Mesendoderm (in vitro differentiated cells): ENCODE data around the gene KATNAL2.

ENCODE experiments used
- DNase-seq: peaks from one replicate; pipeline ENCODE4 v3.0.0; 2013
- H2AK5ac ChIP-seq: 2 replicates; pipeline ENCODE4 v1.6.1; 2013; ENCODE audit warnings: low read length, inconsistent platforms
- H2BK120ac ChIP-seq: 2 replicates; pipeline ENCODE4 v1.6.1; 2013; ENCODE audit warnings: low read depth, mild to moderate bottlenecking, low read length, moderate library complexity, mixed read lengths
- H2BK15ac ChIP-seq: replicated peaks from 2 replicates; pipeline ENCODE4 v1.6.1; 2013; ENCODE audit warnings: low read depth, mild to moderate bottlenecking, moderate library complexity
- H2BK5ac ChIP-seq: 2 replicates; pipeline ENCODE4 v1.6.1; 2013; ENCODE audit warnings: low read length, inconsistent platforms
- H3K18ac ChIP-seq: 2 replicates; pipeline ENCODE4 v1.6.1; 2013; ENCODE audit warnings: mild to moderate bottlenecking, low read length, mixed read lengths
- H3K23ac ChIP-seq: one replicate; pipeline ENCODE4 v1.6.1; 2013; ENCODE audit warnings: low read length
- H3K27ac ChIP-seq: 2 replicates; pipeline ENCODE4 v1.5.1; 2013; ENCODE audit warnings: low read depth, mild to moderate bottlenecking, inconsistent platforms, low read length, moderate library complexity
- H3K27me3 ChIP-seq: 2 replicates; pipeline ENCODE4 v1.6.1; 2013; ENCODE audit warnings: low read length, control low read depth, mild to moderate bottlenecking, inconsistent platforms; ENCODE audit not compliant: insufficient read depth, poor library complexity
- H3K36me3 ChIP-seq: 2 replicates; pipeline ENCODE4 v1.6.1; 2013; ENCODE audit warnings: low read length, inconsistent platforms; ENCODE audit not compliant: control insufficient read depth, insufficient read depth
- H3K4ac ChIP-seq: one replicate; pipeline ENCODE4 v1.6.1; 2013; ENCODE audit warnings: low read depth, mild to moderate bottlenecking, low read length, moderate library complexity
- H3K4me1 ChIP-seq: 2 replicates; pipeline ENCODE4 v1.6.1; 2013; ENCODE audit warnings: low read depth, low read length, inconsistent platforms; ENCODE audit not compliant: control insufficient read depth
- H3K4me2 ChIP-seq: 2 replicates; pipeline ENCODE4 v1.6.1; 2013; ENCODE audit warnings: low read length
- H3K4me3 ChIP-seq: 2 replicates; pipeline ENCODE4 v1.5.1; 2013; ENCODE audit warnings: mild to moderate bottlenecking, low read length
- H3K56ac ChIP-seq: one replicate; pipeline ENCODE4 v1.6.1; 2013; ENCODE audit warnings: low read length
- H3K79me1 ChIP-seq: 2 replicates; pipeline ENCODE4 v1.6.1; 2013; ENCODE audit warnings: low read length, inconsistent platforms
- H3K79me2 ChIP-seq: 2 replicates; pipeline ENCODE4 v1.6.1; 2013; ENCODE audit warnings: mild to moderate bottlenecking, low read length; ENCODE audit not compliant: control insufficient read depth, insufficient read depth
- H3K9ac ChIP-seq: 2 replicates; pipeline ENCODE4 v1.6.1; 2013; ENCODE audit warnings: low read length, inconsistent platforms
- H4K5ac ChIP-seq: one replicate; pipeline ENCODE4 v1.6.1; 2013; ENCODE audit warnings: low read length
- H4K8ac ChIP-seq: one replicate; pipeline ENCODE4 v1.6.1; 2013; ENCODE audit warnings: low read depth, mild to moderate bottlenecking, control low read depth, low read length, moderate library complexity
- WGBS: extraction: QIAGEN DNeasy Blood & Tissue Kit; methylation state at CpG from one replicate; pipeline ENCODE4 v1.1.7; 2013; ENCODE audit warnings: low lambda C conversion rate, missing lambda C conversion rate; ENCODE audit not compliant: insufficient coverage; ENCODE audit errors: extremely low coverage; 5-methylcytosine and 5-hydroxymethylcytosine counted together

Gene KATNAL2

GRCh38 chr18:47063096-47063495 is 145.7 kb downstream of the KATNAL2 start:
- Histone ChIP-seq H3K23ac (no peak overlapping the region), H3K27me3 (no peaks in the 10 kb centered on the region), H2BK120ac (no peak overlapping the region), H4K8ac (no peak overlapping the region), H2AK5ac (no peak overlapping the region), H3K18ac (no peak overlapping the region), H2BK15ac (no peak overlapping the region), H3K4me3 (no peak overlapping the region), H3K36me3 (no peaks in the 10 kb centered on the region), H2BK5ac (no peak overlapping the region), H3K4me1 (no peaks in the 10 kb centered on the region), H3K79me2 (no peaks in the 10 kb centered on the region), H3K27ac (no peak overlapping the region), H3K4me2 (no peak overlapping the region), H4K5ac (no peak overlapping the region), H3K56ac (no peak overlapping the region), H3K9ac (no peak overlapping the region), H3K79me1 (no peaks in the 10 kb centered on the region), H3K4ac (no peak overlapping the region)
- no CpG with 5 or more reads among the region's 8 CpGs for WGBS
- DNase-seq = no peak

GRCh38 chr18:47067648-47068047 is 150.2 kb downstream of the KATNAL2 start:
- Histone ChIP-seq H3K9ac (no peak overlapping the region), H2BK5ac (no peak overlapping the region), H2BK15ac (no peak overlapping the region), H4K8ac (no peak overlapping the region), H3K56ac (no peak overlapping the region), H3K79me2 (no peaks in the 10 kb centered on the region), H3K4ac (no peak overlapping the region), H3K36me3 (no peaks in the 10 kb centered on the region), H3K27ac (no peak overlapping the region), H3K4me2 (no peak overlapping the region), H3K18ac (no peak overlapping the region), H3K27me3 (no peaks in the 10 kb centered on the region), H3K4me1 (no peaks in the 10 kb centered on the region), H2AK5ac (no peak overlapping the region), H3K23ac (no peak overlapping the region), H2BK120ac (no peak overlapping the region), H3K4me3 (no peak overlapping the region), H4K5ac (no peak overlapping the region), H3K79me1 (no peaks in the 10 kb centered on the region)
- no peak for DNase-seq
- no CpG with 5 or more reads among the region's 3 CpGs for WGBS

GRCh38 chr18:47075098-47075883 is 157.9 kb downstream of the KATNAL2 start:
- Histone ChIP-seq H4K8ac (no peak overlapping the region), H2AK5ac (no peak overlapping the region), H3K56ac (peak overlapping the region; percentile 26), H2BK120ac (no peak overlapping the region), H3K9ac (no peak overlapping the region), H3K23ac (no peak overlapping the region), H3K4me3 (no peak overlapping the region), H4K5ac (no peak overlapping the region), H3K4ac (no peak overlapping the region), H3K27me3 (no peaks in the 10 kb centered on the region), H3K27ac (no peak overlapping the region), H3K4me2 (no peak overlapping the region), H3K36me3 (no peaks in the 10 kb centered on the region), H3K79me1 (no peaks in the 10 kb centered on the region), H3K79me2 (no peaks in the 10 kb centered on the region), H3K18ac (no peak overlapping the region), H2BK5ac (no peak overlapping the region), H2BK15ac (no peak overlapping the region), H3K4me1 (peaks cover 3% of the 10 kb centered on the region)
- WGBS = no CpG with 5 or more reads among the region's 13 CpGs
- peak; percentile 57 for DNase-seq

GRCh38 chr18:47077111-47077510 is 159.7 kb downstream of the KATNAL2 start:
- Histone ChIP-seq H4K5ac (no peak overlapping the region), H2BK5ac (no peak overlapping the region), H3K79me1 (no peaks in the 10 kb centered on the region), H3K4me2 (no peak overlapping the region), H3K36me3 (no peaks in the 10 kb centered on the region), H2BK120ac (no peak overlapping the region), H2BK15ac (no peak overlapping the region), H3K79me2 (no peaks in the 10 kb centered on the region), H3K23ac (no peak overlapping the region), H2AK5ac (no peak overlapping the region), H4K8ac (no peak overlapping the region), H3K4ac (no peak overlapping the region), H3K27ac (no peak overlapping the region), H3K27me3 (no peaks in the 10 kb centered on the region), H3K56ac (no peak overlapping the region), H3K4me1 (peaks cover 3% of the 10 kb centered on the region), H3K4me3 (no peak overlapping the region), H3K18ac (no peak overlapping the region), H3K9ac (no peak overlapping the region)
- no peak for DNase-seq
- WGBS = no CpG with 5 or more reads among the region's 7 CpGs

- no peak overlapping the region for H2BK120ac ChIP-seq
- WGBS = 100% methylated on average over 1 of the region's 2 CpGs
Measured at GRCh38 chr18:47080872-47081271, 163.5 kb downstream of the KATNAL2 start.

GRCh38 chr18:47081578-47081977 is 164.2 kb downstream of the KATNAL2 start:
- H2AK5ac ChIP-seq = no peak overlapping the region
- H3K79me2 ChIP-seq = no peaks in the 10 kb centered on the region
- no peak overlapping the region for H3K18ac ChIP-seq
- no peak overlapping the region for H2BK5ac ChIP-seq
- H3K4me1 ChIP-seq = no peaks in the 10 kb centered on the region
- H3K9ac ChIP-seq = no peak overlapping the region
- H4K8ac ChIP-seq = no peak overlapping the region
- no peaks in the 10 kb centered on the region for H3K79me1 ChIP-seq
- no peak overlapping the region for H2BK15ac ChIP-seq
- no peaks in the 10 kb centered on the region for H3K27me3 ChIP-seq
- H3K23ac ChIP-seq = no peak overlapping the region
- no peak overlapping the region for H4K5ac ChIP-seq
- no peak overlapping the region for H3K4me3 ChIP-seq
- H2BK120ac ChIP-seq = no peak overlapping the region
- no peak overlapping the region for H3K4me2 ChIP-seq
- no peak overlapping the region for H3K4ac ChIP-seq
- H3K56ac ChIP-seq = no peak overlapping the region
- H3K27ac ChIP-seq = no peak overlapping the region
- no CpG with 5 or more reads among the region's 2 CpGs for WGBS
- H3K36me3 ChIP-seq = no peaks in the 10 kb centered on the region
- DNase-seq = no peak

More at GRCh38 chr18:47080872-47081271, 163.5 kb downstream of the KATNAL2 start:
- Histone ChIP-seq H4K5ac (no peak overlapping the region), H3K4ac (no peak overlapping the region), H4K8ac (no peak overlapping the region), H3K18ac (no peak overlapping the region), H3K27me3 (no peaks in the 10 kb centered on the region), H3K23ac (no peak overlapping the region), H3K27ac (no peak overlapping the region), H3K36me3 (no peaks in the 10 kb centered on the region), H3K9ac (no peak overlapping the region), H3K4me2 (no peak overlapping the region), H3K4me1 (no peaks in the 10 kb centered on the region), H3K4me3 (no peak overlapping the region), H3K79me1 (no peaks in the 10 kb centered on the region), H3K79me2 (no peaks in the 10 kb centered on the region), H2AK5ac (no peak overlapping the region), H2BK15ac (no peak overlapping the region), H3K56ac (no peak overlapping the region), H2BK5ac (no peak overlapping the region)
- no peak for DNase-seq
